A673 (cell line): ENCODE data around the gene ADAMTS7. TPM values are rescaled to one million over a fixed set of nuclear protein-coding genes. Genes with fewer than 3 reads are reported as not detected.

ENCODE experiments used
- BruUV-seq: library from RNA; stranded (reverse); fragments of 400-500 nt; replicated peaks from 2 replicates; lab custom pipeline; 2021; lab: Mats Ljungman, UMichigan
- CTCF ChIA-PET: fragments of 300-600 bp; sonication (Branson Sonifier 250); formaldehyde crosslinking; loops from one replicate; lab custom pipeline; 2022; ENCODE audit warnings: antibody characterized with exemption; lab: Charles Lee
- POLR2A ChIA-PET: fragments of 300-600 bp; sonication (Branson Sonifier 250); formaldehyde crosslinking; loops from one replicate; lab custom pipeline; 2022; ENCODE audit warnings: antibody characterized with exemption; ENCODE audit not compliant: low non-redundant PET; lab: Charles Lee
- DNase-seq: peaks from one replicate; pipeline ENCODE4 v3.0.0-alpha.2; 2015; ENCODE audit warnings: low spot score
- H3K27ac ChIP-seq: fragments of 200-600 bp; sonication (generic); 2 replicates; pipeline ENCODE4 v1.5.1; 2016; ENCODE audit warnings: mixed run types, low read depth, mild to moderate bottlenecking, mixed read lengths, antibody characterized with exemption, low read length; ENCODE audit not compliant: poor library complexity, severe bottlenecking
- H3K27me3 ChIP-seq: fragments of 200-600 bp; sonication (generic); replicated peaks from 2 replicates; pipeline ENCODE4 v1.6.1; 2017; ENCODE audit warnings: mixed run types, low read depth, mild to moderate bottlenecking, mixed read lengths, antibody characterized with exemption, low read length; ENCODE audit not compliant: insufficient read depth, poor library complexity
- H3K36me3 ChIP-seq: fragments of 200-600 bp; sonication (generic); 2 replicates; pipeline ENCODE4 v1.6.1; 2016; ENCODE audit warnings: mixed run types, mild to moderate bottlenecking, mixed read lengths, antibody characterized with exemption, low read length; ENCODE audit not compliant: insufficient read depth, poor library complexity, severe bottlenecking
- H3K4me1 ChIP-seq: fragments of 200-600 bp; sonication (generic); 2 replicates; pipeline ENCODE4 v1.6.1; 2017; ENCODE audit warnings: mixed run types, mild to moderate bottlenecking, mixed read lengths, antibody characterized with exemption, low read length; ENCODE audit not compliant: insufficient read depth, poor library complexity, severe bottlenecking
- H3K4me3 ChIP-seq: fragments of 200-600 bp; sonication (generic); 2 replicates; pipeline ENCODE4 v1.5.1; 2016; ENCODE audit warnings: low read depth, mixed run types, mild to moderate bottlenecking, mixed read lengths, low read length; ENCODE audit not compliant: poor library complexity, severe bottlenecking
- H3K9me3 ChIP-seq: fragments of 200-600 bp; sonication (generic); 2 replicates; pipeline ENCODE4 v1.6.1; 2016; ENCODE audit warnings: mixed run types, low read depth, mild to moderate bottlenecking, mixed read lengths, antibody characterized with exemption, low read length; ENCODE audit not compliant: poor library complexity, severe bottlenecking
- EZH2 ChIP-seq: fragments of 200-600 bp; sonication (generic); IDR thresholded peaks from 2 replicates; pipeline ENCODE4 v1.6.1; 2017; ENCODE audit warnings: borderline replicate concordance, low read depth, mild to moderate bottlenecking, mixed read lengths, antibody characterized with exemption, low read length; ENCODE audit not compliant: poor library complexity, severe bottlenecking
- intact Hi-C: fragments of 100-400 bp; cut with micrococcal nuclease; formaldehyde crosslinking; loops from one replicate; pipeline ENCODE4 v1.10.0; 2022; ENCODE audit not compliant: unreplicated experiment
- total RNA-seq: library from RNA; stranded (reverse); gene quantifications from 2 replicates; pipeline ENCODE4 v1.2.3, GENCODE V29; 2021
- TF ChIP-seq, protein P1 (sequence below): fragments of 300-800, 200-600 bp; sonication (generic); conservative IDR thresholded peaks from 2 replicates; pipeline ENCODE4 v1.5.1; 2017; ENCODE audit warnings: low read depth, mild to moderate bottlenecking, antibody characterized with exemption, low read length, moderate library complexity, mixed read lengths

Gene ADAMTS7
- total RNA-seq, 1 experiment from 2014 or later, result 0.41 TPM

DNA sequence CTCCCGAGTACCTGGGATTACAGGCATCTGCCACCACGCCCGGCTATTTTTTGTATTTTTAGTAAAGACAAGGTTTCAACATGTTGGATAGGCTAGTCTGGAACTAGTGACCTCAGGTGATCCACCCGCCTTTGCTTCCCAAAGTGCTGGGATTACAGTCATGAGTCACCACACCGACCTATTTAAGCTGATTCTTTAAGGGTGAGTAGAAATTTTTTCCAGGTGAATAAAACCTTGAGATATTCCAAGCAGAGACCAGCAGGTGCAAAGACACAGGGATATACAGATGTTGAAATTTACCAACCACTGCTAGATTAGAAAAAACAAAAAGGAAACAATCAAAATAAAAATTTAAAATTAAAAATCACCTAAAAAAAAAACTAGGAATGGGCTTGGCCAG lies 95.8 kb downstream of the ADAMTS7 start:
- Histone ChIP-seq H3K9me3 (no peaks in the 10 kb centered on the region), H3K27me3 (peaks cover 43% of the 10 kb centered on the region), H3K4me3 (no peak overlapping the region), H3K27ac (no peak overlapping the region), H3K36me3 (no peaks in the 10 kb centered on the region), H3K4me1 (no peaks in the 10 kb centered on the region)
- intact Hi-C loops, result no loop called here
- BruUV-seq, result no TSS peak
- ChIA-PET POLR2A (no interaction called here), CTCF (no interaction called here)
- DNase-seq, result no peak
- no peak for TF ChIP-seq EZH2
- TF ChIP-seq, protein P1, sequence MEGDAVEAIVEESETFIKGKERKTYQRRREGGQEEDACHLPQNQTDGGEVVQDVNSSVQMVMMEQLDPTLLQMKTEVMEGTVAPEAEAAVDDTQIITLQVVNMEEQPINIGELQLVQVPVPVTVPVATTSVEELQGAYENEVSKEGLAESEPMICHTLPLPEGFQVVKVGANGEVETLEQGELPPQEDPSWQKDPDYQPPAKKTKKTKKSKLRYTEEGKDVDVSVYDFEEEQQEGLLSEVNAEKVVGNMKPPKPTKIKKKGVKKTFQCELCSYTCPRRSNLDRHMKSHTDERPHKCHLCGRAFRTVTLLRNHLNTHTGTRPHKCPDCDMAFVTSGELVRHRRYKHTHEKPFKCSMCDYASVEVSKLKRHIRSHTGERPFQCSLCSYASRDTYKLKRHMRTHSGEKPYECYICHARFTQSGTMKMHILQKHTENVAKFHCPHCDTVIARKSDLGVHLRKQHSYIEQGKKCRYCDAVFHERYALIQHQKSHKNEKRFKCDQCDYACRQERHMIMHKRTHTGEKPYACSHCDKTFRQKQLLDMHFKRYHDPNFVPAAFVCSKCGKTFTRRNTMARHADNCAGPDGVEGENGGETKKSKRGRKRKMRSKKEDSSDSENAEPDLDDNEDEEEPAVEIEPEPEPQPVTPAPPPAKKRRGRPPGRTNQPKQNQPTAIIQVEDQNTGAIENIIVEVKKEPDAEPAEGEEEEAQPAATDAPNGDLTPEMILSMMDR, result no peak

DNA sequence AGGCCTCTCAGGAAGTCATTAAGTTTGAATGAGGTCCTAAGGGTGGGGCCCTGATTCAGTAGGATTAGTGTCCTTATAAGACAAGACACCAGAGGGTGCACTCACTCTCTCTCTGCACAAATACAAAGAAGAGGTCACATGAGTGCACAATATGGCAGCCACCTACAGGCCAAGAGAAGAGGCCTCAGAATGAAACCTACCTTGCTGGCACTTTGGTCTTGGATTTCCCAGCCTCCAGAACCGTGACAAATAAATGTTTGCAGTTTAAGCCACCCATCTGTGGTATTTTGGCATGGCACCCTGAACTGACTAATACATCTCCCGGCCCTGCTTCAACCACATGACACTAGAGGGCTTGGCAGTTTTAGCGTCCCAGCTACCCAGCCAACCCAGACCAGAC lies 96.4 kb downstream of the ADAMTS7 start:
- Histone ChIP-seq H3K9me3 (no peaks in the 10 kb centered on the region), H3K27me3 (peaks cover 44% of the 10 kb centered on the region), H3K4me3 (no peak overlapping the region), H3K4me1 (no peaks in the 10 kb centered on the region), H3K27ac (no peak overlapping the region), H3K36me3 (no peaks in the 10 kb centered on the region)
- ChIA-PET POLR2A (no interaction called here), CTCF (no interaction called here)
- intact Hi-C loops, result no loop called here
- BruUV-seq, result no TSS peak
- DNase-seq, result peak; percentile 23
- no peak for TF ChIP-seq EZH2
- TF ChIP-seq, protein P1, result no peak

DNA sequence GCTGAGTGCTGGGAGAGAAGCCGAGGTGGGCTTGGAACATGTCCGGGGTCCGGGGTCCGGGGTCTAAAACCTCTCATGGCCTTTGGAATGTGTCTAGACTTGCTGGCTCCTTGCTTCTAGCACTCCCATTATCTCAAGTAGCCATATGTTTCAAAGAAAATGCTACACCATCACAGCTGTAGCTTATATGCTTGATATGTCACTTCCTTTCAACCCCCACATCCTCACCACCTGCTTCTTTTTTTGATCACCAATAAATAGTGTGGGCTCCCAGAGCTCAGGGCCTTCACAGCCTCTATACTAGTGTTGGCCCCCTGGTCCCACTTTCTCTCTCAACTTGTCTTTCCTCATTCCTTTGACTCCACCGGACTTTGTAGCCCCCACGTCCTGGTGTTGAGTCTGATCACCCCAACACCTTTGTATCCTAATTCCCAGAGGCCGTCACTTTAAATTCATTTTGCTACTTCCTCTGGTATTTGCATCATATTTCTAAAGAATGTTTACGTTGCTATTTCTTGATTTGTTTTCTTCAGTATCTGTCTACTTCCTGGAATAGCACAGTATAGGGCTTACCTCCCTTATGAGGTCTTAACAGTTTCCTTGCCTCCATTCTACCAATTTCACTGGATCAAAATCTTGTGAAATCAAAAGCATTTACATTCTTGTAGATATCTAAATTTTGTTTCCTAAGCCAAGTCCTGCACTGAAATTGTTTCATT lies 98.3 kb downstream of the ADAMTS7 start:
- Histone ChIP-seq H3K27me3 (peaks cover 48% of the 10 kb centered on the region), H3K36me3 (no peaks in the 10 kb centered on the region), H3K9me3 (no peaks in the 10 kb centered on the region), H3K4me3 (no peak overlapping the region), H3K4me1 (no peaks in the 10 kb centered on the region), H3K27ac (no peak overlapping the region)
- intact Hi-C loops, result no loop called here
- BruUV-seq, result no TSS peak
- ChIA-PET POLR2A (no interaction called here), CTCF (no interaction called here)
- DNase-seq, result no peak
- no peak for TF ChIP-seq EZH2
